Activated CD4-positive, alpha-beta memory T cell treated with anti-CD3 and anti-CD28 coated beads, Interleukin-2, amount 10 ng/mL, durations not matched to agents 7 days and 5 days (primary cell): ENCODE results near the gene CYTH4. TPM values are rescaled to one million over a fixed set of nuclear protein-coding genes. Genes with fewer than 3 reads are reported as not detected.
"Not testable (repeated sequence)": the region's sequence is repeated elsewhere in the genome, so short reads cannot be mapped to it uniquely, and the experiment has no call there.

Experiments used
- CTCF ChIA-PET: fragments of 350-600 bp; sonication (Branson Sonifier 250); formaldehyde crosslinking; loops from one replicate; lab custom pipeline; 2021; ENCODE audit warnings: antibody characterized with exemption, inconsistent platforms; lab: Charles Lee
- POLR2A ChIA-PET: fragments of 350-600 bp; sonication (Branson Sonifier 250); formaldehyde crosslinking; loops from one replicate; lab custom pipeline; 2021; ENCODE audit warnings: antibody characterized with exemption; lab: Charles Lee
- DNase-seq: peaks from one replicate; pipeline ENCODE4 v3.0.0-alpha.2; 2020
- H3K27ac Mint-ChIP-seq: one replicate; pipeline ENCODE4 v1.8.0; 2021; ENCODE audit warnings: mild to moderate bottlenecking, mixed read lengths
- H3K27me3 Mint-ChIP-seq: one replicate; pipeline ENCODE4 v1.8.0; 2021; ENCODE audit warnings: mixed read lengths
- H3K36me3 Mint-ChIP-seq: one replicate; pipeline ENCODE4 v1.8.0; 2021; ENCODE audit warnings: low read depth, mixed read lengths
- H3K4me1 Mint-ChIP-seq: one replicate; pipeline ENCODE4 v1.8.0; 2021; ENCODE audit warnings: mixed read lengths
- H3K4me3 Mint-ChIP-seq: one replicate; pipeline ENCODE4 v1.8.0; 2021; ENCODE audit warnings: mild to moderate bottlenecking, mixed read lengths
- H3K9me3 Mint-ChIP-seq: one replicate; pipeline ENCODE4 v1.8.0; 2021; ENCODE audit warnings: mixed read lengths
- total RNA-seq, 2 experiments: library from RNA; stranded (reverse); gene quantifications; one replicate each; pipeline ENCODE4 v1.2.3, GENCODE V29; 2021

CYTH4 gene
- total RNA-seq, 2 experiments from 2014 or later: 114 to 126 TPM

- peak; percentile 79 for DNase-seq
- peaks cover 74% of the 10 kb centered on the region for H3K36me3 Mint-ChIP-seq
- CTCF ChIA-PET: interaction anchor here (0.7 to 9.9 kb wide), 17 partner anchors 8 to 466 kb away, joined by 3 to 136 read pairs (median 4); partner anchors contain the start of genes IFT27 and IL2RB
- POLR2A ChIA-PET: interaction anchor here (0.8 to 12.9 kb wide), 31 partner anchors 10 to 602 kb away, joined by 3 to 457 read pairs (median 8); partner anchors contain the start of genes ANKRD54, CYTH4, GGA1 and IFT27
- peaks cover 71% of the 10 kb centered on the region for H3K4me1 Mint-ChIP-seq
- peak overlapping the region; percentile 97 for H3K27ac Mint-ChIP-seq
- no peaks in the 10 kb centered on the region for H3K27me3 Mint-ChIP-seq
- H3K9me3 Mint-ChIP-seq: no peaks in the 10 kb centered on the region
- peak overlapping the region; percentile 100 for H3K4me3 Mint-ChIP-seq
Observed at GRCh38 chr22:37241351-37242142, 40.8 kb upstream of the CYTH4 start.

GRCh38 chr22:37242395-37242918, 39.9 kb upstream of the CYTH4 start:
- peaks cover 66% of the 10 kb centered on the region for H3K36me3 Mint-ChIP-seq
- peak overlapping the region; percentile 100 for H3K4me3 Mint-ChIP-seq
- H3K4me1 Mint-ChIP-seq: peaks cover 64% of the 10 kb centered on the region
- POLR2A ChIA-PET: interaction anchor here (0.6 to 12.9 kb wide), 31 partner anchors 10 to 602 kb away, joined by 3 to 457 read pairs (median 8); partner anchors contain the start of genes ANKRD54, CYTH4, GGA1 and IFT27
- H3K27me3 Mint-ChIP-seq: no peaks in the 10 kb centered on the region
- peak; percentile 97 for DNase-seq
- H3K27ac Mint-ChIP-seq: peak overlapping the region; percentile 97
- CTCF ChIA-PET: interaction anchor here (0.9 to 9.9 kb wide), 18 partner anchors 10 to 467 kb away, joined by 3 to 136 read pairs (median 4); partner anchors contain the start of genes IFT27 and IL2RB
- no peaks in the 10 kb centered on the region for H3K9me3 Mint-ChIP-seq

- Mint-ChIP-seq H3K36me3 (peaks cover 55% of the 10 kb centered on the region), H3K27ac (peak overlapping the region; percentile 97), H3K4me3 (peak overlapping the region; percentile 100), H3K4me1 (peaks cover 57% of the 10 kb centered on the region), H3K27me3 (no peaks in the 10 kb centered on the region), H3K9me3 (no peaks in the 10 kb centered on the region)
- CTCF ChIA-PET: interaction anchor here (1.3 to 9.9 kb wide), 11 partner anchors 14 to 222 kb away, joined by 3 to 136 read pairs (median 7); partner anchors contain the start of gene IL2RB
- DNase-seq: no peak
- POLR2A ChIA-PET: interaction anchor here (0.8 to 12.9 kb wide), 30 partner anchors 11 to 702 kb away, joined by 3 to 457 read pairs (median 8); partner anchors contain the start of genes CYTH4, GGA1, IFT27 and IL2RB
Observed at GRCh38 chr22:37243402-37244113, 38.8 kb upstream of the CYTH4 start.

- peak within 1 kb of the TSS; percentile 97 for H3K27ac Mint-ChIP-seq
- peak within 1 kb of the TSS; percentile 100 for H3K4me3 Mint-ChIP-seq
- H3K9me3 Mint-ChIP-seq: no peaks in the 10 kb centered on the region
- no peaks in the 10 kb centered on the region for H3K27me3 Mint-ChIP-seq
- ChIA-PET CTCF (interaction anchor here (0.5 to 9.9 kb wide), 15 partner anchors 10 to 348 kb away, joined by 3 to 136 read pairs (median 6); no protein-coding TSS in a partner anchor), POLR2A (interaction anchor here (0.8 to 12.9 kb wide), 26 partner anchors 9 to 702 kb away, joined by 3 to 457 read pairs (median 23); partner anchors contain the start of genes CYTH4, IFT27, IL2RB and KCTD17)
- peak; percentile 95 for DNase-seq
- H3K4me1 Mint-ChIP-seq: peaks cover 51% of the 10 kb centered on the region
- H3K36me3 Mint-ChIP-seq: peaks cover 47% of the 10 kb centered on the region
Observed at GRCh38 chr22:37244114-37244921, 38.0 kb upstream of the CYTH4 start, which contains the start of gene RAC2. Gene RAC2 (minus strand): TSS chr22:37244269. CDS start chr22:37244148, 121 bp downstream.

DNA sequence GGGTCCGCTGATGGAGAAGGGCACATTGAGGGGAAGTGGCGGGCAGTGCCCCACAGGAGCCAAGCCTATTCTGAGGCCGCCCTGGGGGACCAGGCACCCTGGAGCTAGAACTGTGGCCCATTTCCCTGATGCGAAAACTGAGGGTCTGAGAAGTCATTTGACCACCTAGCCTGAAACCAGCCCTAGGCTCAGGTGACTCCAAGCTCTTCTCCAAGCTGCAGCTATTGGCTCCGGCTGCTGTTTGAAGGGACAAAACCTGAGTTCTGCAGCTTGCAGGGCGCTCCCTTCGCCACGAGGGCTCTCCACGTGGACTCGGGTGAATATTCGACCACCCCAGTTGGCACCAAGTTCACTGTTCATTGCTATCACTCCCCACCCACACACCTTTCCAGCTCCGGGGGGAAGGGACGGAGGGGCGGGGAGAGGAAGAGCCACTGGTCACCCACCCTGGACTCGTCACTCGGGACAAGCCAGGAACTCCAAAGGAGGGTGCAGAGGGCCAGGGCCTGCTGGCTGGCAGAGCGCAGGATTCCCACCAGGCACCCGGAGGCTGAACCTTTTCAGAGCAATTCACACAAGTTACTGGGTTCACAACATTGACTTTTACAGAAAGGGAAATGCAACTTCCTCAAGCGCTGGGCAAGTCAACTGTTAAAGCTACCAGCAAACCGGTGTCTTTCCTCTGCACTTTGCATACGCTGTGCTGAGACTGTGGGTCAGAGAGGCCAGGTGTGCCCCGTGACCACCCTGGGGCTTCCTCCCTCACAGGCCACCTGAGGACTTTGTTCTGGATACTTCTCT, 37.2 kb upstream of the CYTH4 start:
- H3K4me1 Mint-ChIP-seq: peaks cover 43% of the 10 kb centered on the region
- no peaks in the 10 kb centered on the region for H3K27me3 Mint-ChIP-seq
- H3K9me3 Mint-ChIP-seq: no peaks in the 10 kb centered on the region
- ChIA-PET CTCF (interaction anchor here (0.6 to 9.9 kb wide), 13 partner anchors 15 to 347 kb away, joined by 3 to 136 read pairs (median 7); no protein-coding TSS in a partner anchor), POLR2A (interaction anchor here (0.8 to 12.9 kb wide), 20 partner anchors 8 to 469 kb away, joined by 3 to 457 read pairs (median 36); partner anchors contain the start of genes CYTH4, IFT27, IL2RB and MFNG)
- peak overlapping the region; percentile 97 for H3K27ac Mint-ChIP-seq
- H3K36me3 Mint-ChIP-seq: peaks cover 39% of the 10 kb centered on the region
- DNase-seq: no peak
- H3K4me3 Mint-ChIP-seq: peak overlapping the region; percentile 100

DNA sequence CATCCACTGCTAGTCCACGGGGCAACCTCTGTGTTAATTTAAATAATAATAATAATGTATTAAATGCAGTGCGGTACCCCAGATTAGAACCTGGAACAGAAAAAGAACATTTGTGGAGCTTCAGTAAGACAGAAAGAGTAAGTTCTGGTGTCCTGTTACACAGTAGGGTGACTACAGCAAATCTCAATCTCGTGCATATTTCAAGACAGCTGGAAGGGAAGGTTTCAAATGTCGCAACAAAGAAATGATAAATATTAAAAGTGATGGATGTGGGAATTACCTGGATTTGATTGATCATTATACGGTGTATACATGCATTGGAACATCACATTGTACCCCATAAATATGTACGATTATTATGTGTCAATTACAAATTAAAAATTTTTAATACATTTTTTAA, 36.6 kb upstream of the CYTH4 start:
- no peak overlapping the region for H3K27ac Mint-ChIP-seq
- H3K9me3 Mint-ChIP-seq: no peaks in the 10 kb centered on the region
- no peak overlapping the region for H3K4me3 Mint-ChIP-seq
- H3K27me3 Mint-ChIP-seq: no peaks in the 10 kb centered on the region
- ChIA-PET POLR2A (interaction anchor here (1.2 to 12.9 kb wide), 12 partner anchors 8 to 251 kb away, joined by 4 to 457 read pairs (median 40); partner anchors contain the start of genes IL2RB and MFNG), CTCF (interaction anchor here (1.3 to 9.9 kb wide), 7 partner anchors 14 to 166 kb away, joined by 4 to 136 read pairs (median 8); no protein-coding TSS in a partner anchor)
- peaks cover 40% of the 10 kb centered on the region for H3K4me1 Mint-ChIP-seq
- no peak for DNase-seq
- peaks cover 33% of the 10 kb centered on the region for H3K36me3 Mint-ChIP-seq

GRCh38 chr22:37248251-37248650, 34.1 kb upstream of the CYTH4 start:
- peaks cover 29% of the 10 kb centered on the region for H3K4me1 Mint-ChIP-seq
- no peaks in the 10 kb centered on the region for H3K9me3 Mint-ChIP-seq
- no peak overlapping the region for H3K27ac Mint-ChIP-seq
- H3K36me3 Mint-ChIP-seq: peaks cover 9% of the 10 kb centered on the region
- DNase-seq: no peak
- no peak overlapping the region for H3K4me3 Mint-ChIP-seq
- ChIA-PET CTCF (interaction anchor here (9.9 kb wide), 1 partner anchor 12 kb away, joined by 136 read pairs; no protein-coding TSS in a partner anchor), POLR2A (interaction anchor here (1.4 to 12.9 kb wide), 2 partner anchors 12 to 16 kb away, joined by 3 to 457 read pairs; no protein-coding TSS in a partner anchor)
- H3K27me3 Mint-ChIP-seq: peaks cover 2% of the 10 kb centered on the region

DNA sequence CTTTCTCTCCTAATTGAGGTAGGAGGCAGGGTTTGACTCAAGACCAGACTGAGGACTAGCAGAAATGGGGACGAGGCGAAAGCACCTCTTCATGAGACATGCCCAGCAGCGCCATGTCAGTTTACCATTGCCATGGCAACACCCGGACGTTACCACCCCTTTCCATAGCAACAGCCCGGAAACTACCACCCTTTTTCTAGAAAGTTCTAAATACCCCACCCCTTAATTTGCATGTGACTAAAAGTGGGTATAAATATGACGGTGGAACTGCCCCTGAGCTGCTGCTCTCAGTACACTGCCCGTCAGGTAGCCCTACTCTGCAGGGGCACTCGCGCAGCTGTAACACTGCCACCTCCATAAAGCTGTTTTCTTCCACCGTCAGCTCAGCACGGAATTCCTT, 32.3 kb upstream of the CYTH4 start:
- H3K27ac Mint-ChIP-seq: no peak overlapping the region
- H3K27me3 Mint-ChIP-seq: peaks cover 2% of the 10 kb centered on the region
- DNase-seq: no peak
- no peaks in the 10 kb centered on the region for H3K9me3 Mint-ChIP-seq
- CTCF ChIA-PET: interaction anchor here (1.1 to 1.5 kb wide), 2 partner anchors 9 kb away, joined by 3 read pairs; no protein-coding TSS in a partner anchor
- POLR2A ChIA-PET: interaction anchor here (0.6 kb wide), 1 partner anchor 23 kb away, joined by 3 read pairs; no protein-coding TSS in a partner anchor
- no peak overlapping the region for H3K4me3 Mint-ChIP-seq
- peaks cover 23% of the 10 kb centered on the region for H3K4me1 Mint-ChIP-seq
- no peaks in the 10 kb centered on the region for H3K36me3 Mint-ChIP-seq

DNA sequence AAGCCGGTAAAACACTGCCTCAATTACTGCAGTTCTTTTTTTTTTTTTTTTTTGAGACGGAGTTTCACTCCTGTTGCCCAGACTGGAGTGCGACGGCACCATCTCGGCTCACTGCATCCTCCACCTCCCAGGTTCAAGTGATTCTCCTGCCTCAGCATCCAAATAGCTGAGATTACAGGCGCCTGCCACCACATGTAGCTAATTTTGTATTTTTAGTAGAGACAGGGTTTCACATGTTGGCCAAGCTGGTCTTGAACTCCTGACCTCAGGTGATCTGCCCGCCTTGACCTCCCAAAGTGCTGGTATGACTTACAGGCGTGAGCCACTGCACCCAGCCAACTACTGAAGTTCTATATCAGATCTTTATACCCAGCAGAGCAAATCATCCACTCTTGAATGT, 30.5 kb upstream of the CYTH4 start:
- CTCF ChIA-PET: interaction anchor here (0.6 to 3.1 kb wide), 2 partner anchors 9 to 10 kb away, joined by 3 to 19 read pairs; no protein-coding TSS in a partner anchor
- H3K27me3 Mint-ChIP-seq, POLR2A ChIA-PET, H3K27ac Mint-ChIP-seq, H3K9me3 Mint-ChIP-seq, H3K36me3 Mint-ChIP-seq, DNase-seq, H3K4me3 Mint-ChIP-seq: not testable (repeated sequence)
- peaks cover 22% of the 10 kb centered on the region for H3K4me1 Mint-ChIP-seq

- Mint-ChIP-seq H3K9me3 (no peaks in the 10 kb centered on the region), H3K27ac (no peak overlapping the region), H3K27me3 (peaks cover 6% of the 10 kb centered on the region), H3K36me3 (no peaks in the 10 kb centered on the region), H3K4me3 (no peak overlapping the region), H3K4me1 (peaks cover 19% of the 10 kb centered on the region)
- ChIA-PET POLR2A (interaction anchor here (0.9 kb wide), 1 partner anchor 8 kb away, joined by 3 read pairs; no protein-coding TSS in a partner anchor), CTCF (interaction anchor here (0.8 to 3.1 kb wide), 2 partner anchors 8 to 53 kb away, joined by 4 to 19 read pairs; no protein-coding TSS in a partner anchor)
- no peak for DNase-seq
Observed at GRCh38 chr22:37253126-37253660, 29.1 kb upstream of the CYTH4 start.
